Measurements from ENCODE around the gene WIPF2.

Gene WIPF2

DNA sequence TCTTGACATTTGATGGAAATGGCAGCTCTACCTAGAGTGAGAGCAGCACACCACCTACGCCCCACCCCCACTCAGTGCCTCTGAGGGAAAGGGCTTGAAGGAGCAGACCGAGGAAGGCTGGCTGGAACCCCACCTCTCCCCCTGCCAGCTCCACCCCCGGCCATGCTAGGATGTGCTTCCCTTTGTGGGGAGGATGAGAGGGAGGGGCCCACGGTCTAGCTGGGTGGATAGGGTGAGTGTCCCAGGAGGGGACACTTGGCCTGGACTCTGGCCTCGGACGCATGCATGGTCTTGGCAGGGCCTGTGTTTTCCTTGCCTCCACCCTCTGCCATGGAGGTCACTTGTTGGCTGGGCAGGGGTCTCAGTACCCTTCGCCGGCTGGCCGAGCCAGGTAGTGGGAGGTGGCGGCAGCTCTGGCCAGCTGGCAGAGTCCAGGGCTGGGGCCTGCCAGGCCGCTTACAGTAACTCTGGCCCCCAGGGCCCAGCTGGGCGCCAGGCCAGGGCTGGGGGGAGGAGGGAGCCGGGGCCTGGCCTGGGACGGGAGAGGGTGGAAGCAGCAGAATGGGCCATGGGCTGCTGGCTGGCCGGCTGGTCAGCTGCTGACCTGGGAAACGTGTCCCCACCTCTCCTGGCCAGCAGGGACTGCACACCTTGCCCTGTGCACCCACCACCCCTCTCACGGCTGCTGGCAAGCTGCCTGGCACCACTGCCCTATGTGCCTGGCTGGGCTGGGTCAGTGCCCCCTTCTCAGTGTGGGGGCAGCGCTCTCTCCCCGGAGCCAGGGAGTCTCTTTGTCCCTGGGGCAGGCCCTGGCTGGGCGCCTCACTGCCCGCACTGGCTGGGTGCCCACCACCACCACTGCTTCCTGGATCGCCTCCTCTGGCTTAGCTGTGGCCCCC is 112.9 kb downstream of the WIPF2 start:
- TF ChIP-seq, protein P1, sequence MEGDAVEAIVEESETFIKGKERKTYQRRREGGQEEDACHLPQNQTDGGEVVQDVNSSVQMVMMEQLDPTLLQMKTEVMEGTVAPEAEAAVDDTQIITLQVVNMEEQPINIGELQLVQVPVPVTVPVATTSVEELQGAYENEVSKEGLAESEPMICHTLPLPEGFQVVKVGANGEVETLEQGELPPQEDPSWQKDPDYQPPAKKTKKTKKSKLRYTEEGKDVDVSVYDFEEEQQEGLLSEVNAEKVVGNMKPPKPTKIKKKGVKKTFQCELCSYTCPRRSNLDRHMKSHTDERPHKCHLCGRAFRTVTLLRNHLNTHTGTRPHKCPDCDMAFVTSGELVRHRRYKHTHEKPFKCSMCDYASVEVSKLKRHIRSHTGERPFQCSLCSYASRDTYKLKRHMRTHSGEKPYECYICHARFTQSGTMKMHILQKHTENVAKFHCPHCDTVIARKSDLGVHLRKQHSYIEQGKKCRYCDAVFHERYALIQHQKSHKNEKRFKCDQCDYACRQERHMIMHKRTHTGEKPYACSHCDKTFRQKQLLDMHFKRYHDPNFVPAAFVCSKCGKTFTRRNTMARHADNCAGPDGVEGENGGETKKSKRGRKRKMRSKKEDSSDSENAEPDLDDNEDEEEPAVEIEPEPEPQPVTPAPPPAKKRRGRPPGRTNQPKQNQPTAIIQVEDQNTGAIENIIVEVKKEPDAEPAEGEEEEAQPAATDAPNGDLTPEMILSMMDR (IDR thresholded peaks at IDR 0.05; ENCODE audit: borderline replicate concordance, extremely low read depth, low read length, poor library complexity, severe bottlenecking) = no peak
- no peak for TF ChIP-seq EZH2 (IDR thresholded peaks at IDR 0.05; ENCODE audit: borderline replicate concordance, low read depth, low read length, severe bottlenecking)
- no peak overlapping the region for H3K4me3 ChIP-seq (ENCODE audit: low read depth in 1 of 2, low read length in 2 of 2)
- no peak for ATAC-seq (ENCODE audit: insufficient read depth, low read depth)
- H3K9ac ChIP-seq (ENCODE audit: low read depth, low read length) = no peak overlapping the region
- no peak overlapping the region for H3K4me2 ChIP-seq (ENCODE audit: insufficient read depth, low read length)
- H3K4me1 ChIP-seq (ENCODE audit: insufficient read depth, low read length) = peaks cover 9% of the 10 kb centered on the region
- peaks cover 14% of the 10 kb centered on the region for H4K20me1 ChIP-seq (ENCODE audit: insufficient read depth, low read length)
- DNase-seq = no peak
- H3K27ac ChIP-seq (ENCODE audit: low read length) = no peak overlapping the region
- peaks cover 8% of the 10 kb centered on the region; the same call in 1 of the 2 replicates for H3K36me3 ChIP-seq (ENCODE audit: insufficient read depth, low read length)
- no peaks in the 10 kb centered on the region for H3K79me2 ChIP-seq (ENCODE audit: insufficient read depth, low read length)
- H3K27me3 ChIP-seq (ENCODE audit: insufficient read depth, low read length, poor library complexity) = no peaks in the 10 kb centered on the region
- H2AFZ ChIP-seq (ENCODE audit: low read depth, low read length) = no peak overlapping the region
- no peaks in the 10 kb centered on the region for H3K9me3 ChIP-seq (ENCODE audit: insufficient read depth, low read length, severe bottlenecking)
